ENCODE data around the gene RGS12.

Gene RGS12

GRCh38 chr4:3323071-3323481 is 30.3 kb downstream of the RGS12 start:
- FAIRE-seq (no peak), DNase-seq (ENCODE audit: insufficient read length, low spot score) (no peak)
- no peak for TF ChIP-seq POLR2AphosphoS5 (IDR thresholded peaks at IDR 0.05; ENCODE audit: low read depth, low read length)
- TF ChIP-seq TAF1 (IDR thresholded peaks at IDR 0.05; ENCODE audit: low read depth, low read length), result no peak
- no peak for TF ChIP-seq POU2F2 (IDR thresholded peaks at IDR 0.05; ENCODE audit: low read depth, low read length)
- no peak for TF ChIP-seq POLR2A (IDR thresholded peaks at IDR 0.05; ENCODE audit: low read depth, low read length)
- TF ChIP-seq PAX5 (IDR thresholded peaks at IDR 0.05; ENCODE audit: insufficient read depth, low read length, severe bottlenecking), result no peak
- TF ChIP-seq SPI1 (IDR thresholded peaks at IDR 0.05; ENCODE audit: low read depth, low read length), result no peak

GRCh38 chr4:3324093-3324815 is 31.4 kb downstream of the RGS12 start:
- TF ChIP-seq SPI1 (IDR thresholded peaks at IDR 0.05; ENCODE audit: low read depth, low read length) (no peak), POU2F2 (IDR thresholded peaks at IDR 0.05; ENCODE audit: low read depth, low read length) (no peak), POLR2AphosphoS5 (IDR thresholded peaks at IDR 0.05; ENCODE audit: low read depth, low read length) (no peak)
- peak; percentile 38 for FAIRE-seq
- DNase-seq (ENCODE audit: insufficient read length, low spot score), result no peak

- TF ChIP-seq POU2F2 (IDR thresholded peaks at IDR 0.05; ENCODE audit: low read depth, low read length) (no peak), PAX5 (IDR thresholded peaks at IDR 0.05; ENCODE audit: insufficient read depth, low read length, severe bottlenecking) (no peak), POLR2A (IDR thresholded peaks at IDR 0.05; ENCODE audit: low read depth, low read length) (no peak), POLR2AphosphoS5 (IDR thresholded peaks at IDR 0.05; ENCODE audit: low read depth, low read length) (no peak), SPI1 (IDR thresholded peaks at IDR 0.05; ENCODE audit: low read depth, low read length) (no peak), TAF1 (IDR thresholded peaks at IDR 0.05; ENCODE audit: low read depth, low read length) (no peak)
- FAIRE-seq (no peak), DNase-seq (ENCODE audit: insufficient read length, low spot score) (no peak)
Observed at GRCh38 chr4:3328814-3329663, 36.2 kb downstream of the RGS12 start.

GRCh38 chr4:3329887-3330286 is 37.1 kb downstream of the RGS12 start:
- no peak for FAIRE-seq
- no peak for DNase-seq (ENCODE audit: insufficient read length, low spot score)
- no peak for TF ChIP-seq TAF1 (IDR thresholded peaks at IDR 0.05; ENCODE audit: low read depth, low read length)
- TF ChIP-seq POLR2A (IDR thresholded peaks at IDR 0.05; ENCODE audit: low read depth, low read length), result no peak

- TF ChIP-seq SPI1 (IDR thresholded peaks at IDR 0.05; ENCODE audit: low read depth, low read length) (peak; percentile 58), POLR2AphosphoS5 (IDR thresholded peaks at IDR 0.05; ENCODE audit: low read depth, low read length) (no peak)
- DNase-seq (ENCODE audit: insufficient read length, low spot score) (no peak), FAIRE-seq (no peak)
Observed at GRCh38 chr4:3330707-3331106, 37.9 kb downstream of the RGS12 start.

- no peak for FAIRE-seq
- no peak for DNase-seq (ENCODE audit: insufficient read length, low spot score)
- TF ChIP-seq PAX5 (IDR thresholded peaks at IDR 0.05; ENCODE audit: insufficient read depth, low read length, severe bottlenecking), result no peak
- no peak for TF ChIP-seq TAF1 (IDR thresholded peaks at IDR 0.05; ENCODE audit: low read depth, low read length)
- TF ChIP-seq POLR2AphosphoS5 (IDR thresholded peaks at IDR 0.05; ENCODE audit: low read depth, low read length), result no peak
- TF ChIP-seq SPI1 (IDR thresholded peaks at IDR 0.05; ENCODE audit: low read depth, low read length), result no peak
- TF ChIP-seq POU2F2 (IDR thresholded peaks at IDR 0.05; ENCODE audit: low read depth, low read length), result no peak
- no peak for TF ChIP-seq POLR2A (IDR thresholded peaks at IDR 0.05; ENCODE audit: low read depth, low read length)
Observed at GRCh38 chr4:3331511-3332394, 38.9 kb downstream of the RGS12 start.

GRCh38 chr4:3332498-3332897 is 39.7 kb downstream of the RGS12 start:
- no peak for FAIRE-seq
- DNase-seq (ENCODE audit: insufficient read length, low spot score), result no peak
- TF ChIP-seq POU2F2 (IDR thresholded peaks at IDR 0.05; ENCODE audit: low read depth, low read length) (no peak), POLR2AphosphoS5 (IDR thresholded peaks at IDR 0.05; ENCODE audit: low read depth, low read length) (no peak), TAF1 (IDR thresholded peaks at IDR 0.05; ENCODE audit: low read depth, low read length) (no peak), PAX5 (IDR thresholded peaks at IDR 0.05; ENCODE audit: insufficient read depth, low read length, severe bottlenecking) (no peak), SPI1 (IDR thresholded peaks at IDR 0.05; ENCODE audit: low read depth, low read length) (no peak), POLR2A (IDR thresholded peaks at IDR 0.05; ENCODE audit: low read depth, low read length) (no peak)

GRCh38 chr4:3334316-3334715 is 41.5 kb downstream of the RGS12 start:
- FAIRE-seq, result no peak
- no peak for DNase-seq (ENCODE audit: insufficient read length, low spot score)
- TF ChIP-seq POLR2A (IDR thresholded peaks at IDR 0.05; ENCODE audit: low read depth, low read length) (no peak), SPI1 (IDR thresholded peaks at IDR 0.05; ENCODE audit: low read depth, low read length) (no peak), PAX5 (IDR thresholded peaks at IDR 0.05; ENCODE audit: insufficient read depth, low read length, severe bottlenecking) (no peak), POU2F2 (IDR thresholded peaks at IDR 0.05; ENCODE audit: low read depth, low read length) (no peak), POLR2AphosphoS5 (IDR thresholded peaks at IDR 0.05; ENCODE audit: low read depth, low read length) (no peak), TAF1 (IDR thresholded peaks at IDR 0.05; ENCODE audit: low read depth, low read length) (no peak)

- TF ChIP-seq POLR2A (IDR thresholded peaks at IDR 0.05; ENCODE audit: low read depth, low read length) (no peak), TAF1 (IDR thresholded peaks at IDR 0.05; ENCODE audit: low read depth, low read length) (no peak), PAX5 (IDR thresholded peaks at IDR 0.05; ENCODE audit: insufficient read depth, low read length, severe bottlenecking) (no peak), SPI1 (IDR thresholded peaks at IDR 0.05; ENCODE audit: low read depth, low read length) (no peak), POLR2AphosphoS5 (IDR thresholded peaks at IDR 0.05; ENCODE audit: low read depth, low read length) (no peak), POU2F2 (IDR thresholded peaks at IDR 0.05; ENCODE audit: low read depth, low read length) (no peak)
- FAIRE-seq, result no peak
- DNase-seq (ENCODE audit: insufficient read length, low spot score), result no peak
Observed at GRCh38 chr4:3335385-3335784, 42.6 kb downstream of the RGS12 start.
